GM21723 (cell line): ENCODE results near the gene PTDSS2.
"Not testable (repeated sequence)": the region's sequence is repeated elsewhere in the genome, so short reads cannot be mapped to it uniquely, and the experiment has no call there.

Experiments
- ATAC-seq: cut with Tn5 transposase; IDR thresholded peaks from one replicate; pipeline ENCODE4 v1.9.1; 2021; ENCODE audit warnings: mild to moderate bottlenecking, moderate library complexity; ENCODE audit not compliant: unreplicated experiment

The PTDSS2 gene

DNA sequence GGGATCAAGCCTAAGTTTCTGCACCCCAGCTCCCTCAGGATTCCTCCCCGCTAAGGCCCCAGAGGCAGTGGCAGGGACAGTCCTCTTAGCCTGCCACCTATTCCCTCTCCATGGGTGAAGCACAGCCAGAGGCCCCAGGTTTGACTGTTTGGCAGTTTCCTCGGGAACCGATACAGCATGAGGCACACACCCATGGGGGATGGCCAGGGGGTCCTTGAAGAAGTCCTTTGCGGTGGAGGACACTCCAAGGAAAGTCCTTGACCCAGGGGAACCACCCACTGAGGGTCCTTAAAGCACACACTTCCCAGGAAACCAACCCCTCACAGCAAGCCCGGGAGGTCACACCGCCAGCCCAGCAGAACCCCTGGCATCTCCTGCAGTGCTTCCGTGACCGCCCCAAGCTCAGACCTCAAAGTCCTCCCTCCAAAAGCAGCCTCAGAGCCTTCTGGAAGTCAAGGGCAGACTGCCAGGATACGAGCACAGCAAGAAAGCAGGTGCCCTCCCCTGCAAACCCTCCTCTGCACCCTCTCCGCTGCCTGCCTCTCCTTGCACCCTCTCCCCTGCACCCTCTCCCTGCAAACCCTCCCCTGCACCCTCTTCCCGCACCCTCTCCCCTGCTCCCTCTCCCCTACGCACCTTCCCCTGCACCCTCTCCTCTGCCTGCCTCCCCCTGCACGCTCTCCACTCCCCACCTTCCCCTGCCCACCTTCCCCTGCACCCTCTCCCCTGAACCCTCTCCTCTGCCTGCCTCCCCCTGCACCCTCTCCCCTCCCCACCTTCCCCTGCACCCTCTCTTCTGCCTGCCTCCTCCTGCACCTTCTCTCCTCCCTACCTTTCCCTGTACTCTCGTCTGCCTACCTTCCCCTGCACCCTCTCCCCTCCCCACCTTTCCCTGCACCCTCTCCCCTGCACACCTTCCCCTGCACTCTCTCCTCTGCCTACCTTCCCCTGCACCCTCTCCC, 36.7 kb upstream of the PTDSS2 start:
- ATAC-seq: no peak

DNA sequence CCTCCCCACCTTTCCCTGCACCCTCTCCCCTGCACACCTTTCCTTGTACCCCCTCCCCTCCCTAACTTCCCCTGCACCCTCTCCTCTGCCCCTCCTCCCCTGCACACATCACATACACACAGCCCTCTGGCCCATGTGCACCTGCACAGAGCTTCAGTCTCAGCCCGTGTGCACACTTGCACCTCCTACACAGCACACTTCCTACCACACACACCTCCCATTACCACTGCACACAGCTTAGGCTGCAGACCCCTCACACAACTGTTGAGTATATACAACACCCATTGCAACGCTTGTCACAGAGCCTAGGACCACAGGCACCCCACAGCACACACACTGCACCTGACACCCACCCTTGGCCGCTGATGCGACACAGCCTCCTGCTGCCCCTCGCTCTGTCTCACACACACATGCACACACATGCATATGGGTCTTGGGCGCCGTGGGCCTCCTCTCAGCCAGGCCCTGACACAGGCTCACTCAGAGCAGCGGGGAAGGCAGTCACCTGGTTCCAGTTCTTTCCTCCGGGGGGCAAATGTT, 35.7 kb upstream of the PTDSS2 start:
- no peak for ATAC-seq

GRCh38 chr11:415640-416041, 34.4 kb upstream of the PTDSS2 start:
- ATAC-seq: no peak

DNA sequence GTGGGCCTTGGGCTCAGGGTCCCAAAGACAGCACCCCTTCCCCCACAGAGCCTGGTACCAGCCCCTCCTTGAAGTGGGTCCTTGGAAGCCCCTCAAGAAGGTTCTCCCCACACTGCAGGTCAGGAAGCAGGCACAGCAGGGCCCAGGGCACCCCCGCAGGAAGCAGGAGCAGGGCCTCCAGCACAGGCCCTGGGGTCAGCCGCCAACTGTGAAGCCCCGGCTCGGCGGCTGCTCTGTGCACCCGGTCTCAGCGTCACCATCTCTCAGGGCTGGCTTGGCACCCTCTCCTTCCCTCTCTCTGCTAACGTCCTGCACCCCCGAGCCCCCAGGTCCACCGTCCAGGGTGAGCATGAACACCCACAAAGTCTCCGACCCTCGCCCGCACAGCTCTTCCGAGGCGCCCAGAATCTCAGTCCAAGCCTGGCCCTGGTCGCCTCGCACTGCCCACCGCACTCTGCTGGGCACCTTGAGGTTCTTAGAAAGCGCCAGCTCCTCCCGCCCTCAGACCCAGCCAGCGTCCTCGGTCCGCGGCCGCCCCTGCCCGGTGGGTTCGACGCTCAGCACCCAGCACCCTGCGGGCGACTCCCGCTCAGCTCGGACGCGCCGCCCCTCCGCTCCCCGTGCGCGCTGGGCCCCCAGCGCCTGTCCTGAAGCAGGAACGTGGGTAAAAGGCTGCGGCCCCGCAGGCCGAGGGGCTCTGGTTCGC, 33.9 kb upstream of the PTDSS2 start:
- no peak for ATAC-seq

DNA sequence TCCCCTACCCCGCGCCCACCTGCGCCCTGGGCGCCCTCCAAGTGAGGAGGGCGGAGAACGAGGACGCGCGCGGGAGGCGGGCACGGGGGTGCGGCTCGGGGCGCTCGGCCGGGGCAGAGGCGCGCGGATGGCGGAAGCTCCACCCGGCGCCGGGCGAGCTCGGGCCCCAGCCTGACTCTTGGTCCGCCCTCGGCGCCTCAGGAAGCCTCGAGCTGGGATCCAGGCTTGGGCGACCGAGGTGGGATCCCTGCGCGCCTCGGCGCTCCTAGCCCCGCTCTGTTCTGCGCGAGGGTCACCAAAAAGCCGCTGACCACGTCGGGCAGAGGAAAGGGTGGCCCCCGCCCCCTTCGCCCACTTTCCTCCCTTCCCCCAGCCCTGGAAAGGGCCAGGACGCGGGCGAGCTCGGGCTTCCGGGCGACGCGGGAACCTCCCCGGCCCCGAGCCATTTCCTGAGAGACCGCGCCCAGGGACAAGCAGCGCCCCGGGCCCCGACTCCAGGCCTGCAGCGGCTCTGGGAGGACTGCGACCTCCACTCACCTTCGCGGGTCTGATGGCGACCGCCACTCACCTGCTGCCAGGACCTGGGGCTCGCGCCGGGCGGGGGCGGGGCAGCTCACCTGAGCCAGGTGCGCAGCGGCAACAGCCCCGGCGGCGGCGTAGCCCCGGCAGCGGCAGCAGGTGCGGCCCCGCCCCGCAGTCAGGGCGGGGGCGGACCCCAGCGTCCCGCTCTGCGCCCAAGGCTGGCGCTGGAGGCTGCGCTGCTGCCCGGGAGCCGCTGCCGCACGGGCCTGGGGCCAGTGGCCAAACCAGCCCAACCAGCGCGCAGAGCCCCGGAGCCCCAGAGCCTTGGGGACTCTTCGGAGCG, 33.1 kb upstream of the PTDSS2 start:
- no peak for ATAC-seq

DNA sequence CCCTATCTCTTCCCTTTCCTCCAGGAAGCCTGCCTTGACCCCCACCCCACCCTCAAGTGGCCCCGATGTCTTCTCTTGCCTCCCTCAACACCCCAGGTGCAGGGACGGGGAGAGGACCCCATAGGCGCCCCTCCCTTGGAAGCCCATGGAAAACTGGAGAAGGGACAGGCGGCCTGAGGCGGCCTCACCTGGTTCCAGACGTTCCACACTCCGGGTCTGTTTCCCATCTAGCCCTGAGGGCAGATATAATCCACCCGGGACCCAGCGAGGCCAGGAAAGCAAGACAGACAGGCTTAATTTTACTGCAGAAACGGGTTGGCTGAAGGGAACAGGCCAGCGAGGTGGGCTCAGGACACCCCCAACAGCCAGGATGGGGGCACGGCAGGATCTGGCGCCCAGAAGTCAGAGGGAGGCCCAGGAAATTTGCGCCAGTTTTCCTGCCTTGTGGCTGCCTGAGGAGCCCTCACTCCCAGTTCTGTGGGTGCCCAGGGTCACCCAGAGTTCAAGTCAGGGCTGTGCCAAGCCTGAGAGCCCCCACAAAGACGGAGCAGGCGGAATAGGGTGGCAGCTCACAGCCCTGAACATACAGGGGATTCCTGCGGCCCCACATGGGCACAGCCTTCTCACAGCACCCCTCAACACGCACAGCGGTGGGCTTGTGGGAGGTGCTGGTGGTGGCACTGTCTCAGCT, 32.3 kb upstream of the PTDSS2 start:
- ATAC-seq: no peak

DNA sequence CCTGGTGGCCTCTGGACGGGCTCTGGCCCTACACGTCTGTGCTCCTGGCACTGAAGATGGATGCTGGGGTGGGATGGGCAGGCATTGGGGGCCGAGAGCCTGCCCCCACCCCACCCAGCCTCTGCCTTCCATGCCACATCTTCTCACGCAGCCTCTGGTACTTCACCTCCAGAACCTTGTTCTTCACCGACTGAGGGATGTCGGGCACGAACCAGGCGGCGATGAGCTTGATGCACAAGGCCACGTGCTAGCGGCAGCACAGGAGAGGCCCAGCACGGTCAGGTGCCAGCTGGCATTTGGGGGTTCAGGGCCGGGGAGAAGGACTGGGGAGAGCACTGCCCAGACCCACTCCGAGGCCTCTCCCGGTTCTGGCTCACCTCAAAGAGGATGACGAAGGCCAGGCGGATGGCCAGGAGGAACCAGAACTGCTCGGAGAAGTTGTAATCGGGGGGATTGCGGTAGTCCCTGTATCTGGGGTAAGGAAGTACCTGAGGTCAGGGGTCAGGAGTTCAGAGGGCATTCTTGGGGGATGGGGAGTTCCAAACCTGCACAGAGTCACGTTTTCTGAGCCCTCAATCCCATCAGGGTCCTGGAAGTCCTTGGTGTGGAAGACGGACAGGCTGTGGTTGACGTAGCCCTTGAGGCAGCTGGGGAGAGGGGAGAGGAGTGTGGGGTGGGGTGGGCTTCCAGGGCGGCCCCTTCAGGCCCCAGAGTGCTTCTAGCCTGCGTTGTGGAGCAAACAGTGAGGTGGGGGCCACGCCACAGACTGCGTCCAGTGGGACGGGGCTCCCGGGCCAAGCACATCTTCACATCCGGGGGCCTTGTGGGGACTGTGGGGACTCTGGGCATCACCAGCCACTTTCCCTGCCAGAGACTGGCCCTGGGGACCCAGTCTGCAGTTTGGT, 31.5 kb upstream of the PTDSS2 start:
- ATAC-seq: no peak

DNA sequence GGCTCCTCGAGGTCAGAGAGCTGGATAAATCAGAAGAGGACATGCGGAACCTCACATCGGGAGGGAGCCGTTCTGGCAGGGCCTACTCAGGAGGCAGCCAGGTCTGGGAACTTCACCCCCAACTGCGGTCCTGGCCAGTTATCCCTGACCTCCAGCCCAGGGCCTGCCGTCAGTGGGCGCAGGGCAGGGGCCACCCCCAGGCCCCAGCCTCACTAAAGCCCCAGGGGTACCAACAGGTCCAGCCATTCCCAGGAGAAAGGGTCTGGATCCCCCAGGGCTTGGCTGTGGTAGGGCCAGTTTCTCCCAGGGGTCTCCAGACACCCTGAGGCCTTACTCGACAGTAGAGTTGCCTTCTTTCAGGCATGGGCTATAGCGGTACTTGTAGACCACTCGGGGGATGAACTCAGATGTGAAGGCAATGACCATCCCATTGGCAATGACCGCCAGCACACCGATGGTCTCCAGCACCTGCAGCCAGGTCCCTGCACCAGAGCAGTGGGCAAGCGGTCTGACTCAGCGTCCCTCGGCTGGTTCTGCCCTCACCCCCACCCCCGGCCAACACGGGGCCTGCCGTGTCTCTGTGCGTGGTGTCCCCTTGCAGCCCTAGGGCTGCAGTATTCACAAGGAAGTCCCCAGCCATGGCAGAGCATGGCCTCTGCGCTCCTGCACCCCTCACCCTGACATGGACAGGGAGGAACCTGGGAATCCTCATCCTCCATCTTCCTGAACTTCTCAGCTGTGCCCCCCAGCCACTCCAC, 30.7 kb upstream of the PTDSS2 start:
- no peak for ATAC-seq

DNA sequence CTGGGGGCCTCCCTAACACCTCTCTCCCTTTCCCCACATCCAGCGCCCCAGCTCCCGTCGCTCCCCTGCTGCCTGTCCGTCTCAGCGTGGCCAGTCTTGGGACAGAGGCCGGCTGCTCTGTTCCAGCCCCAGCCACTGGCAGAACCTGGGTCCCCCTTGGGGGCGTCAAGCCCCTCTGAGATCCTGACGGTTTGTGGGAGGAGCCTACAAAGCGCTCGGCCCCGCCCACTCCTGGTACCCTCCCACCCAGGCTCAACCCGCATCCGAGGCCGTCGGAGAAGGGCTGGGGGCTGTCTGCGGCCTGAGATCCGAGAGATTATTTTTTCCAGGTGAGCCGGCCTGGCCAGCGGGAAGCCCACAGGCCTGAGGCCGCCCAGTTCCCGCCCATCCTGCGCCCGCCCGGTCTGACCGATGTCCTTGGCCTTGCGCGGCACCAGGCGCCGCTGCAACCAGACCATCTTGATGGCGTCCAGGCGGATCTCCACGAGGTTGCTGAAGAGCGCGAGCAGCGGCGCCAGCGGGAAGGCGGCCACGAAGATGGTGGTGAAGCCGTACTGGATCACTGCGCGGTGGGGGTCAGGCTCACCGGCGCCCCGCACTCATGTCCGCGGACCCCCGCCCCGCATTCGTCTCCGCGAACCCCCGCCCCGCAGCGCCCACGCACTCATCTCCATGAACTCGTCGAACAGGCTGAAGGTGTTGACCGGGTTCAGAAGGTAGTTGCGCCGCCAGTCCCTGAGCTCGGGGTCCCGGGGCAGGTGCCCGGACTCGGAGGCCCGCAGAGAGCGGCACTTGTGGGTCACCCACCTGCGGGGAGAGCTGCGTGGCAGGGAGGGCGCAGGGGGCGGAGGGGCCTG, 29.8 kb upstream of the PTDSS2 start:
- ATAC-seq: no peak

- ATAC-seq: no peak
These were observed 29.2 kb upstream of the PTDSS2 start for GRCh38 chr11:420911-421321.

DNA sequence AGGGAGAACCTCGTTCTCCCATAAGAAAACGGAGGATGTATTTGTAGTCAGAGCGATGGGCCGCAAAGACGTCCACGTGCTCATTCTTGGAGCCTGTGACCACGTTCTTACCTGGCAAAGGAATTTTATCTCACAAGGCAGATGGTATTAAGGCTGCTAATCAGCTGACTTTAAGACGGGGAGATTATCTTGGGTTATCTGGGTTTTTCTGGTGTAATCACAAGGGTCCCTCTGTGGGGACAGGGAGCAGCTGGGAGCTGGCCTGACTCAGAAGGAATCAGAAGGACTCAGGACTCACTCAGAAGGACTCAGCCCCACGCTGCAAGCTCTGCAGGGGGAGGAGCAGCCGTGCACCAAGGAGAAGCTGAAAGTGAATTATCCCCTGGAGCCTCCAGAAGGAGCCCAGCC, 27.8 kb upstream of the PTDSS2 start:
- ATAC-seq: no peak

GRCh38 chr11:424232-424631, 25.8 kb upstream of the PTDSS2 start:
- no peak for ATAC-seq

- not testable (repeated sequence) for ATAC-seq
These were observed 25.3 kb upstream of the PTDSS2 start for GRCh38 chr11:424766-425165.

- ATAC-seq: no peak
These were observed 24.8 kb upstream of the PTDSS2 start for GRCh38 chr11:425301-425700.

GRCh38 chr11:426851-427250, 23.2 kb upstream of the PTDSS2 start:
- ATAC-seq: no peak

GRCh38 chr11:428295-428694, 21.8 kb upstream of the PTDSS2 start:
- ATAC-seq: no peak

DNA sequence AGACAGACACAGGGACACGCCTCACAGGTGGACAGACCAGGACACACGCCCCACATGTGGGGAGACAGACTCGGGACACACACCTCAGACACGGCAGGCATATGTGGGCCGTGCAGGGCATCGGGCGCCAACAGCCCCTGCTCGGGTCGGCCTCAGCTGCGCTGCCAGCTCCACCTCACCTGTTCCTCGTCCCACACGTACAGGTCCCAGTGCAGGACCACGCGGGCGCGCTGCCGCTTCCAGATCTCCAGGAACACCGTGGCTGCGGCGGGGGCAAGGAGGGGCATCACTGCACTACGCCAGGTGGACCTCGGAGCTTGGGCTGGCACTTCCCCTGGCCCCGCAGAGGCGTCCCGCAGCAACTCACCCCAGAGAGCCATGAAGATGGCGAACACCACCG, 20.7 kb upstream of the PTDSS2 start:
- ATAC-seq: no peak
